Endothelial cell of umbilical vein (primary cell): ENCODE results near the gene OR6K6. TPM values are rescaled to one million over a fixed set of nuclear protein-coding genes. Genes with fewer than 3 reads are reported as not detected.

Experiments
- BruUV-seq: library from RNA; stranded (reverse); fragments of 400-500 nt; replicated peaks from 2 replicates; lab custom pipeline; 2021; lab: Mats Ljungman, UMichigan
- CTCF ChIA-PET: fragments of 300-600, 350-600 bp; sonication (Branson Sonifier 250); formaldehyde crosslinking; loops from one replicate; lab custom pipeline; 2021; ENCODE audit warnings: antibody characterized with exemption, inconsistent platforms; lab: Charles Lee
- POLR2A ChIA-PET: fragments of 300-600, 350-600 bp; sonication (Branson Sonifier 250); formaldehyde crosslinking; loops from one replicate; lab custom pipeline; 2021; ENCODE audit warnings: antibody characterized with exemption, inconsistent platforms; lab: Charles Lee
- DNase-seq: peaks from one replicate; pipeline ENCODE4 v3.0.0-alpha.2; 2011; ENCODE audit warnings: low read depth, low spot score
- FAIRE-seq: peaks from 2 replicates; lab custom pipeline; 2011; peaks lifted over from hg19 to GRCh38; lab: Jason Lieb, UNC
- H2AFZ ChIP-seq: 2 replicates; pipeline ENCODE4 v1.6.0; 2012; ENCODE audit warnings: low read depth, low read length, control low read depth, inconsistent platforms
- H3K27ac ChIP-seq: 2 replicates; pipeline ENCODE4 v1.5.1; 2011; ENCODE audit warnings: low read depth, mild to moderate bottlenecking, control low read depth, low read length, moderate library complexity; ENCODE audit not compliant: insufficient read depth
- H3K27me3 ChIP-seq, 2 experiments: 2 replicates each; pipeline versions ENCODE4 v1.6.0 to v1.6.1; 2011; ENCODE audit warnings: low read length in 2 of 2, mixed read lengths in 1 of 2; ENCODE audit not compliant: control insufficient read depth in 2 of 2, insufficient read depth in 2 of 2
- H3K36me3 ChIP-seq, 2 experiments: 2 replicates in 1 of 2; 3 replicates in 1 of 2; pipeline ENCODE4 v1.5.1; 2011; ENCODE audit warnings: low read length in 2 of 2, mild to moderate bottlenecking in 1 of 2, moderate library complexity in 1 of 2; ENCODE audit not compliant: control insufficient read depth in 2 of 2, insufficient read depth in 2 of 2; ENCODE audit errors: extremely low read depth in 1 of 2
- H3K4me1 ChIP-seq: 3 replicates; pipeline ENCODE4 v1.5.1; 2011; ENCODE audit warnings: mild to moderate bottlenecking, low read length; ENCODE audit not compliant: control insufficient read depth, insufficient read depth; ENCODE audit errors: extremely low read depth
- H3K4me2 ChIP-seq: 2 replicates; pipeline ENCODE4 v1.6.1; 2011; ENCODE audit warnings: low read length, control low read depth, mixed read lengths; ENCODE audit not compliant: insufficient read depth
- H3K4me3 ChIP-seq, 3 experiments: fragments of 200-600 bp in 1 of 3; sonication (generic), shearing (Covaris generic) in 1 of 3; replicated peaks in 1 of 3; 2 replicates each; pipeline ENCODE4 v1.5.1; 2011 to 2016; ENCODE audit warnings: control low read depth in 3 of 3, low read length in 3 of 3, mild to moderate bottlenecking in 2 of 3, inconsistent platforms in 1 of 3, low read depth in 1 of 3, moderate library complexity in 1 of 3; ENCODE audit not compliant: insufficient read depth in 1 of 3
- H3K79me2 ChIP-seq: 2 replicates; pipeline ENCODE4 v1.6.0; 2012; ENCODE audit warnings: low read length, inconsistent platforms; ENCODE audit not compliant: control insufficient read depth, insufficient read depth
- H3K9ac ChIP-seq: replicated peaks from 2 replicates; pipeline ENCODE3; 2011; ENCODE audit warnings: low read length, control low read depth; ENCODE audit not compliant: insufficient read depth; ENCODE audit errors: extremely low read depth
- H3K9me1 ChIP-seq: replicated peaks from 3 replicates; pipeline ENCODE4 v1.6.0; 2011; ENCODE audit warnings: mild to moderate bottlenecking, low read length; ENCODE audit not compliant: control insufficient read depth, insufficient read depth; ENCODE audit errors: extremely low read depth
- H3K9me3 ChIP-seq: replicated peaks from 2 replicates; pipeline ENCODE4 v1.5.1; 2012; ENCODE audit warnings: low read length, inconsistent platforms; ENCODE audit not compliant: control insufficient read depth, insufficient read depth
- H4K20me1 ChIP-seq: replicated peaks from 2 replicates; pipeline ENCODE3; 2011; ENCODE audit warnings: mild to moderate bottlenecking, low read length; ENCODE audit not compliant: control insufficient read depth, insufficient read depth; ENCODE audit errors: extremely low read depth
- FOS ChIP-seq: IDR thresholded peaks from 2 replicates; pipeline ENCODE4 v1.6.1; 2011; ENCODE audit warnings: mild to moderate bottlenecking, low read length, moderate library complexity, borderline replicate concordance; ENCODE audit not compliant: insufficient read depth
- GATA2 ChIP-seq: IDR thresholded peaks from 2 replicates; pipeline ENCODE4 v1.7.0; 2011; ENCODE audit warnings: low read depth, mild to moderate bottlenecking, moderate library complexity, mixed read lengths, low read length; ENCODE audit not compliant: insufficient read length, insufficient read depth
- MYC ChIP-seq: IDR thresholded peaks from one replicate; pipeline ENCODE4 v1.6.1; 2011; ENCODE audit warnings: mild to moderate bottlenecking, low read depth, low read length
- POLR2A ChIP-seq: IDR thresholded peaks from 2 replicates; pipeline ENCODE4 v1.6.1; 2012; ENCODE audit warnings: low read depth, mild to moderate bottlenecking, control low read depth, low read length
- POLR2AphosphoS5 ChIP-seq: IDR thresholded peaks from 2 replicates; pipeline ENCODE4 v1.6.1; 2012; ENCODE audit warnings: low read depth, mild to moderate bottlenecking, control low read depth, low read length, moderate library complexity; ENCODE audit not compliant: insufficient read depth
- dilution Hi-C: fragments of 300-500 bp; cut with MboI; formaldehyde crosslinking; loops from one replicate; pipeline ENCODE4 v1.15.0; 2019; ENCODE audit warnings: low sequenced_read_pairs; ENCODE audit not compliant: extremely low pct_ligation_motif_present
- intact Hi-C: fragments of 100-400 bp; cut with micrococcal nuclease; formaldehyde crosslinking; loops from one replicate; pipeline ENCODE4 v1.10.0; 2022
- polyA plus RNA-seq, 4 experiments: library from polyadenylated mRNA; depleted of rRNA in 3 of 4; stranded (reverse) in 3 of 4; unstranded in 1 of 4; fragments of >200 nt; gene quantifications; 2 replicates each; pipeline versions ENCODE4 v1.2.1 to v1.2.3, GENCODE V29; 2011 to 2012; ENCODE audit warnings: missing spikeins in 1 of 4
- total RNA-seq: library from RNA; stranded (reverse); gene quantifications from 2 replicates; pipeline ENCODE4 v1.2.3, GENCODE V29; 2021

OR6K6 gene
- total and polyA plus RNA-seq, 2 donors (not counting 3 experiments of a cell fraction or from before 2014, with no cell fraction given), result not detected

GRCh38 chr1:158731707-158732106, 22.8 kb upstream of the OR6K6 start:
- no peak overlapping the region for H3K27ac ChIP-seq
- TF ChIP-seq POLR2A (no peak), MYC (no peak), POLR2AphosphoS5 (no peak)
- ChIA-PET POLR2A (no interaction called here), CTCF (no interaction called here)
- BruUV-seq, result no TSS peak
- H3K9me3 ChIP-seq, result no peaks in the 10 kb centered on the region
- dilution Hi-C loops (no loop called here), intact Hi-C loops (no loop called here)
- no peaks in the 10 kb centered on the region for H4K20me1 ChIP-seq
- H3K9me1 ChIP-seq, result no peaks in the 10 kb centered on the region
- H3K4me3 ChIP-seq, result no peak overlapping the region
- H3K36me3 ChIP-seq, result no peaks in the 10 kb centered on the region
- H3K27me3 ChIP-seq, result no peaks in the 10 kb centered on the region
- H3K79me2 ChIP-seq, result no peaks in the 10 kb centered on the region
- no peak overlapping the region for H3K4me2 ChIP-seq
- H2AFZ ChIP-seq, result no peak overlapping the region
- DNase-seq, result no peak
- no peak for FAIRE-seq
- no peak overlapping the region for H3K9ac ChIP-seq
- H3K4me1 ChIP-seq, result no peaks in the 10 kb centered on the region

- Histone ChIP-seq H2AFZ (no peak overlapping the region), H3K9me3 (no peaks in the 10 kb centered on the region), H3K27me3 (no peaks in the 10 kb centered on the region), H3K36me3 (no peaks in the 10 kb centered on the region), H3K9me1 (no peaks in the 10 kb centered on the region), H3K4me3 (no peak overlapping the region), H3K9ac (no peak overlapping the region), H4K20me1 (no peaks in the 10 kb centered on the region), H3K27ac (no peak overlapping the region), H3K79me2 (no peaks in the 10 kb centered on the region), H3K4me1 (no peaks in the 10 kb centered on the region), H3K4me2 (no peak overlapping the region)
- intact Hi-C loops, result no loop called here
- dilution Hi-C loops, result no loop called here
- DNase-seq (no peak), FAIRE-seq (no peak)
- ChIA-PET CTCF (no interaction called here), POLR2A (no interaction called here)
- BruUV-seq, result no TSS peak
- TF ChIP-seq FOS, result no peak
- no peak for TF ChIP-seq POLR2AphosphoS5
- TF ChIP-seq GATA2, result no peak
Measured at GRCh38 chr1:158732524-158732923, 22.0 kb upstream of the OR6K6 start.
